Esophagus squamous epithelium (tissue), 5 donors: ENCODE data around the gene USH1C. TPM values are rescaled to one million over a fixed set of nuclear protein-coding genes. Genes with fewer than 3 reads are reported as not detected.

Experiments used
- DNase-seq: peaks from one replicate; lab custom pipeline; 2025; lab: John Stamatoyannopoulos, UW
- H3K27ac ChIP-seq, 4 donors: fragments of 200-600 bp; sonication (generic); one replicate each; pipeline ENCODE4 v1.5.1; 2016 to 2019; ENCODE audit warnings: mild to moderate bottlenecking in 1 of 4
- H3K27me3 ChIP-seq, 4 donors: fragments of 200-600 bp; sonication (generic); 1 replicate in 3 of 4; 2 replicates in 1 of 4; pipeline versions ENCODE4 v1.5.1 to v1.6.0; 2017 to 2021; ENCODE audit warnings: antibody characterized with exemption in 1 of 4
- H3K36me3 ChIP-seq, 3 donors: fragments of 200-600 bp; sonication (generic); one replicate each; pipeline ENCODE4 v1.5.1; 2016 to 2019
- H3K4me1 ChIP-seq, 3 donors: fragments of 200-600 bp; sonication (generic); one replicate each; pipeline ENCODE4 v1.5.1; 2017 to 2019
- H3K4me3 ChIP-seq, 4 donors: fragments of 200-600 bp; sonication (generic); 1 replicate in 3 of 4; 2 replicates in 1 of 4; pipeline ENCODE4 v1.5.1; 2016 to 2019; ENCODE audit warnings: mild to moderate bottlenecking in 2 of 4, moderate library complexity in 1 of 4
- H3K9me3 ChIP-seq, 3 donors: fragments of 200-600 bp; sonication (generic); one replicate each; pipeline ENCODE4 v1.5.1; 2016 to 2019
- CTCF ChIP-seq, 6 experiments: fragments of 450-650 bp in 4 of 6; fragments of 200-600 bp in 2 of 6; sonication (generic) in 2 of 6; IDR thresholded peaks; one replicate each; pipeline ENCODE4 v1.5.1; 2016 to 2019; ENCODE audit warnings: antibody characterized with exemption in 6 of 6, mild to moderate bottlenecking in 4 of 6, moderate library complexity in 4 of 6
- POLR2A ChIP-seq, 4 donors: fragments of 450-650 bp; IDR thresholded peaks; one replicate each; pipeline ENCODE4 v1.6.1; 2017; ENCODE audit warnings: antibody characterized with exemption in 4 of 4, mild to moderate bottlenecking in 4 of 4, moderate library complexity in 3 of 4
- WGBS, 2 donors: methylation state at CpG; one replicate each; pipeline ENCODE4 v1.1.5; 2018; 5-methylcytosine and 5-hydroxymethylcytosine counted together
- intact Hi-C: fragments of 100-400 bp; cut with DNase I; formaldehyde crosslinking; loops from one replicate; pipeline ENCODE4 v1.15.0; 2022
- total RNA-seq, 4 donors: library from RNA; depleted of rRNA; stranded (reverse); fragments of >200 nt; gene quantifications; one replicate each; pipeline ENCODE4 v1.1.0, GENCODE V29; 2016
- donor health status: DM: yes; HTN: yes; CAD: no.

The USH1C gene
- total RNA-seq, 4 donors from 2014 or later, result not detected

GRCh38 chr11:17538054-17538453 lies 6.2 kb downstream of the USH1C start:
- no peaks in the 10 kb centered on the region for H3K9me3 ChIP-seq
- H3K4me3 ChIP-seq, result no peak overlapping the region
- peaks cover 0 to 27% (median 0%) of the 10 kb centered on the region in 4 donors for H3K27me3 ChIP-seq
- no peaks in the 10 kb centered on the region for H3K36me3 ChIP-seq
- DNase-seq, result no peak
- no peak for TF ChIP-seq POLR2A (IDR thresholded peaks at IDR 0.05)
- H3K27ac ChIP-seq, result no peak overlapping the region
- H3K4me1 ChIP-seq, result no peaks in the 10 kb centered on the region
- WGBS, 2 donors, result 79 to 94% methylated on average over 1 of the region's 1 CpG
- intact Hi-C loops, result no loop called here

- Histone ChIP-seq H3K27me3 (peaks cover 0 to 26% (median 0%) of the 10 kb centered on the region in 4 donors), H3K9me3 (no peaks in the 10 kb centered on the region), H3K4me3 (no peak overlapping the region), H3K4me1 (no peaks in the 10 kb centered on the region), H3K36me3 (no peaks in the 10 kb centered on the region), H3K27ac (no peak overlapping the region)
- DNase-seq, result no peak
- intact Hi-C loops, result no loop called here
- 84 to 85% methylated on average over 8 of the region's 8 CpGs for WGBS, 2 donors
- TF ChIP-seq CTCF (IDR thresholded peaks at IDR 0.05), result no peak
- no peak for TF ChIP-seq POLR2A (IDR thresholded peaks at IDR 0.05)
Measured at GRCh38 chr11:17537261-17537660, 7.0 kb downstream of the USH1C start.

- Histone ChIP-seq H3K4me1 (no peaks in the 10 kb centered on the region), H3K27ac (no peak overlapping the region), H3K9me3 (no peaks in the 10 kb centered on the region), H3K4me3 (no peak overlapping the region), H3K27me3 (peaks cover 0 to 38% (median 0%) of the 10 kb centered on the region in 4 donors), H3K36me3 (no peaks in the 10 kb centered on the region)
- 79 to 81% methylated on average over 3 of the region's 3 CpGs for WGBS, 2 donors
- no peak for DNase-seq
- TF ChIP-seq CTCF (IDR thresholded peaks at IDR 0.05) (no peak), POLR2A (IDR thresholded peaks at IDR 0.05) (no peak)
- intact Hi-C loops, result no loop called here
Measured at GRCh38 chr11:17535488-17535887, 8.7 kb downstream of the USH1C start.

DNA sequence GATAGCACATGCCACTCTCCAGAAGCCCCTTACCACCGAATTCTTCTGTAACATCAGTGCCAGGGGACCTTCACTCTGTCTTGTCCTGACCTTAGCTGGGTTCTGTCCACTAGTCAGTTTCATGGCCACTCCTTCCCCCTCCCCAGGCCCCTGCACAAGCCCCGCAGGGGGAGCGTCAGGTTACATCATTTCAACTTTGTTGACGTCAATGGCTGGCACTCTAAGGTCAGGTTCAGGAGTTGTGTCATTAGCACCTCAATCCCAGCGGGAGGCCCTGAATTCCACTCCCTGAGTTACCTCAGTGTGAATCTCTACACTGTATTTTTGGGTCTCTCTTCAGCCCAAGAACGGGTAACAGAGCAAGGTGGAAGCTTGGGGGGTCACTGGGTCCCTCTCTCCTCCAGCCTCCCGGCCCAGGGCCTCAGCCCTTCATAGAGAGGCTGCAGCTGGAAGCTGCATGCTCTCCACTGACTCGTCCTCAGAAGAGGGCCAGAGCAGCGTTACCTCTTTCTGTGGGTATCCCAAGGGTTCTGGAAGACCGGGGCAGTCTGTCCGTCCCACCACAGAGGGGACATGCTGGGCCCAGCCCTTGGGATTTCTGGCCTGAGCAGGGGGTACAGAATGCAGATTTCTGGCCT lies 10.3 kb downstream of the USH1C start:
- H3K27ac ChIP-seq, result no peak overlapping the region
- H3K36me3 ChIP-seq, result no peaks in the 10 kb centered on the region
- 80 to 85% methylated on average over 7 to 8 of the region's 11 CpGs for WGBS, 2 donors
- H3K9me3 ChIP-seq, result no peaks in the 10 kb centered on the region
- no peak for DNase-seq
- peaks cover 0 to 52% (median 0%) of the 10 kb centered on the region in 4 donors for H3K27me3 ChIP-seq
- TF ChIP-seq POLR2A (IDR thresholded peaks at IDR 0.05) (no peak), CTCF (IDR thresholded peaks at IDR 0.05) (no peak)
- H3K4me3 ChIP-seq, result no peak overlapping the region
- H3K4me1 ChIP-seq, result no peaks in the 10 kb centered on the region
- intact Hi-C loops, result no loop called here

GRCh38 chr11:17533341-17533740 lies 10.9 kb downstream of the USH1C start:
- TF ChIP-seq POLR2A (IDR thresholded peaks at IDR 0.05) (no peak), CTCF (IDR thresholded peaks at IDR 0.05) (no peak)
- no peak for DNase-seq
- H3K4me1 ChIP-seq, result no peaks in the 10 kb centered on the region
- no peaks in the 10 kb centered on the region for H3K9me3 ChIP-seq
- no peak overlapping the region for H3K27ac ChIP-seq
- no peaks in the 10 kb centered on the region for H3K36me3 ChIP-seq
- peaks cover 0 to 58% (median 0%) of the 10 kb centered on the region in 4 donors for H3K27me3 ChIP-seq
- WGBS, 2 donors, result 74 to 100% methylated on average over 2 to 3 of the region's 6 CpGs
- no peak overlapping the region for H3K4me3 ChIP-seq
- intact Hi-C loops, result no loop called here
